Left forelimb (tissue), 1 donor: ENCODE results near the gene FHAD1.

Experiments
- DNase-seq: peaks from one replicate; pipeline ENCODE4 v3.0.0-alpha.2; 2018; ENCODE audit warnings: low spot score

FHAD1 gene

DNA sequence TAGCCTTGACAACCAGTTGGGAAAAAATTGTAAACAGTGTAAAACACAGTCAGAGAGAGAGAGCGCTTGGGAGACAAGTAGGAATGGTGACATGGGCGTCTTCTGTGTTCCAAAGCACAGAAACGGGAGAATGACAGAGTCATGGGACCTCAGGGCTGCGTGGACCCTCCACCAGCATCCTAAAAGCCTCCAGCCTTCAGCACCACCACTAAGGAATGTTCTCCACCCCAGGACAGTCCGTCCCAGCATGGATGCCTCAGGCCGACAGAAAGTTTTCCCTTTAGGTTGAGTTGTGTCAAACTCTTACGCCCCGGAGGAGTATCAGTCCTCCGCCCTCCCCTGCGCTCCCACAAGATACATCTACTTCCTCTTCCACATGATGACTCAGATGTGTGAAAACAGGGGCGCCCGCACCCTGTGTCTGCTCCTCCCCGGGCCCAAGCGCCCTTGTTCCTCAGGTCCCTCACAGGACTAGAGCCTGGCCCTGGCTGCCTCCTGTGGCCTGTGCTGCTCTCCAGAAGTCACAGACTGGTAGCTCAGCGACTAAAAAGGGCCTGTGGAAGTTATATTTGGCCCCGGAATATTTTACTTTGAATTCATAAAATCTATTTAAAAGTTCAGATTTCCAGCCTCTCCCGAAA is 98.8 kb downstream of the FHAD1 start:
- no peak for DNase-seq

DNA sequence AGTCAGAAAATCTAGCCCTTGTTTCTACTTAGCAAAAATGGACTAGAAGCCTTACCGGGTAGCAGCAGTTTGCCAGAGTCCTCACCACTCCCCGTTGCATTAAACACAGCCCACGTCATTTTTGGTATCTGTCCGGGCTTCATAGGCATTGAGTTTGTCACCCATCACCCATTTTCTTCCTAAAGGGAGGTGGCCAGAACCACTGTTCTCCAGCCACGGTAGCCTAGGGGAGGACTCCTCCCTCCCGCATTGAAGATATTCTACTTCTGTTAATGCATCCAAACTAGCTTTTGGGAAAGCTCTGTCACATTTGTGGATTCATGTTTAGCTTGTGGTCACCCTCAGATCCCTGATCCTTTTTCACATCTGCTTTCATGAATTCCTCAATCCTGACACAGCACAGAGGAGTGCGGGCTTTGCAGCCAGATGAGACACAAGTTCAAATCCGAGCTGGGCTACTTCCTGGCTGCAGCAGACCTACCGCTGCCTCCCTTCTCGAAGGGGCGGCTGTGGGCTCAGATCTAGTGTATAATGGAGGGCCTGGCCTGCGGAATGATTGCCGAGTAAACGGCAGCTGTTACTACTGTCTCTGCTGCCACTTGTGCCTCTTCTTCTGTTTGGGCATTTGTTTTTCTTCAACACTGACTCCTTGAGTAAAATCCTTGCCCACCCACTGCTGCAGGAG is 99.5 kb downstream of the FHAD1 start:
- DNase-seq: no peak

DNA sequence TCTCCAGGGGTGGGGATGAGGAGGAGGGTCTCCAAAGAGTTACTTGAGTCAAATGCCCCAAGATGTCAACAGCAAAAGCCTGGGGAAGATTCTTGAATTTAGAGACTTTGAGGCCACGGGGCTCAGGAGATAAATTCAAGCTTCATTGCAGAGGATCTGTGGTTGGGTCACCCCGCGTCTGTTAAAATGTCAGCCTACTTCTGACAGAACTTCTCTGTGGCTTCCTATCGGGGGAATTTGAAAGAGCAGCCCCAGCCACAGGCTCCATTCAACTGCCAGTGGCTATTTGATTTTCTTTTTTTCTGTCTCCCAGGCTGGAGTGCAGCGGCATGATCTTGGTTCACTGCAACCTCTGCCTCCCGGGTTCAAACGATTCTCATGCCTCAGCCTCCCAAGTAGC is 100.2 kb downstream of the FHAD1 start:
- DNase-seq: no peak

GRCh38 chr1:15348648-15349047 is 101.6 kb downstream of the FHAD1 start:
- DNase-seq: no peak

- no peak for DNase-seq
These were observed 102.1 kb downstream of the FHAD1 start for GRCh38 chr1:15349133-15349532.

- no peak for DNase-seq
These were observed 103.1 kb downstream of the FHAD1 start for GRCh38 chr1:15350151-15350550.

GRCh38 chr1:15350551-15351200 is 103.7 kb downstream of the FHAD1 start:
- DNase-seq: no peak

DNA sequence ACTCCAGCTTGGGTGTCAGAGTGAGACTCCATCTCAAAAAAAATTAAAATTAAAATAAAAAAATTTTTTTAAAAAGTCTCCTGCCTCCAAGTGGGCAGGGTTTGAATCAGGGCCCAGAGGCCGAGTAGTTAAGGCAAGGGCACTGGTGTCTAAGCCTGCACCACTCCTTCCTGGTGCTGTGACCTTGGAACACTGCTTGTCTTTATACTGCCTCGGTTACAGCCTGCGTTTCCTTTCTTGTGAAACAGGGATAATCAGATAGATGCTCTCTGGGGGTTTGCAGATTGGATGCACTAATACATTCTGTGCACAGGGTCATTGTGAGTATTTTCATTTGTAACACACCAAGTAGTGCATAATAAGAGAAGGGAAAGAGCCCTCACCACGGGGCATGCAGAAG is 104.3 kb downstream of the FHAD1 start:
- DNase-seq: no peak

- no peak for DNase-seq
These were observed 105.3 kb downstream of the FHAD1 start for GRCh38 chr1:15352128-15352957.

DNA sequence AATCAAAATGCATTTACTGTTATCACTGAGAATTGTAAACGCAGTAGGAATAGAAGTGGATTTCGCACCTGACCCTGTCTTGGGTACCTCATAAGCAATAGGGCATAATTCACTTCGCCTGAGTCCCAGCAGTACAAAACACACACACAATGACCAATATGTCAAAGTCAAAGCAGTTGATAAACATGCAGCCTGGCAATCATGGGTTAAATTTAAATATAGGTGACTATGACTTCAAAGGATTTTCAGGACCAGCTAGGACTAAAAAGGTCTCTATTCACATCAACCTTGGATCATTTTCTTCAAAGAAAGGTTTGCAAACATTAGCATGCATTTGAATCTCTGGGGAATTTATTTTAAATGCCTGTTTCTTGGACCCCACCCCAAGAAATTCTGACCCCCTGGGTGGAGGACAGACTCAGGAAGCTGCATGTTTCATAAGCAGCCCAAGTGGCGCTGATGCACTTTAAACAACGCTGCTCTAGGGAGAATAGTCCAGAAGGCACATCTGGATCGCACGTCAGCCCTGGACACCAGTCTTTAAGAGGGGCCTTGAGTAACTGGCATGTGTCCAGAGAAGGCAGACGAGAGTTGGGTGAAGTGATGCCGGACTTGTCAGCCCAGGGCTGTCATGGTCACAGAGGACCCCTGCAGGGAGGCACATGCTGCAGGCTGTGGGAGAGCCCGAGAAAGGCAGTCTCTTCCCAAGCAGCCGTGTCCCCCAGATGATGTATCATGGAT is 107.0 kb downstream of the FHAD1 start:
- no peak for DNase-seq

GRCh38 chr1:15354580-15354965 is 107.5 kb downstream of the FHAD1 start:
- DNase-seq: no peak

- DNase-seq: no peak
These were observed 109.1 kb downstream of the FHAD1 start for GRCh38 chr1:15355968-15356625.

DNA sequence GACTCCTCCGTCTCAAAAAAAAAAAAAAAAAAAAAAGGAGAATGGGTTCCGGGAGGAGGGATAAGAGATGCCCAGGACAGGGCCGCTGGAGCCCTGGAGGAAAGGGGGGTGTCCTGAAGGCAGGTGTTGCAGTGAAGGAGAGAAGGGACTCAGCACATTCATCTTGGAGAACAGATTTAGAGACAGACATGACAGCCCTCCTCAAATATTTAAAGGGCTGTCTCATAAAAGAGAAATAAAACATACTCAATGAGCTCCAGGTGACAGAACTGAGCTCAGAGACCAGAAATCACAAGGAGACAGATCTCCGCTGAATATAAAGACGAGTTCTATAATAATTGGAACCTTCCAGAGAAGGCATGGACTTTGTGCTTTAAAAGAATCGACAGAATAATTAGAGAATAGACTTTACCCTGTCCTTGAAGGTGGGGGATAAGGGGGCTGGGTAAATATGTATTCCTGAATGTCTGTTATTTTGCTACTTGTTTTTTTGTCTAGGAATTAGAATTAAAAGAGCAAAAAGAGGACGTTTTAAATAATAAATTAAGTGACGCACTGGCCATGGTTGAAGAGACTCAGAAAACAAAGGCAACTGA is 110.7 kb downstream of the FHAD1 start:
- DNase-seq: no peak

- no peak for DNase-seq
These were observed 111.6 kb downstream of the FHAD1 start for GRCh38 chr1:15358565-15359133.

DNA sequence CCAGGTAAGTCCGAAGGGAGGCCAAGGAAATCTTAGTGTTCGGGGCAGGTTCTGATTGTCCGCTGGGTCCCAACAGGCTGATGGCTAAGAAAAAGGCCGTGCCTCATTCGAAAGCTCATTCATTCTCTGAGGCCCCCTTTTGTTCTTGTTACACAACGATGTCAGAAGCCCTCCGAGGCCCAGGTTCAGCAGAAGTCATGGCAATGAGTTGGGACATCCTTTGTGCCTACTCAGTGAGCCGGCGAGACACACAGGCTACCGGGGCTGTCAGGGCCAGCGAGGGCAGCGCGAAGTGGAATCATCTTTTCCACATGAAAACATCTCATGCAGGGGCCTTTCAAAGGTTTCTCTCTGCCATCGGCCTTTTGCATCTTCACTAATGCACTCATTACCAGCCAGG is 113.7 kb downstream of the FHAD1 start:
- no peak for DNase-seq

- no peak for DNase-seq
These were observed 115.2 kb downstream of the FHAD1 start for GRCh38 chr1:15362096-15362736.

DNA sequence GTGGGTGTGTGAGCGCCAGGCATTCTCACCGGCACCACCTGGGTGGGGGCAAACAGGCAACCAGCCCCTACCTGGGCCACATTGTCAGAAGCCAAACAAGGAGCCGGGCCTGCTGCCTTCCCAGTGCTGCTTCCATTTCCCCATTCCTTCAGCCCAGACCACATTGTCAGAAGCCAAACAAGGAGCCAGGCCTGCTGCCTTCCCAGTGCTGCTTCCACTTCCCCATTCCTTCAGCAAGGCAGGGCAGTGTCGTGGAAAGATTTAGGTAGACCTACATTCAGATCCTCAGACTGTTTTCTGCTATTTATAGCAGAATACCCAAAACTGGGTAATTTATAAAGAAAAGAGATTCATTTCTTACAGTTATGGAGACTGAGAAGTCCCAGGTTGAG is 115.7 kb downstream of the FHAD1 start:
- DNase-seq: no peak

- no peak for DNase-seq
These were observed 117.7 kb downstream of the FHAD1 start for GRCh38 chr1:15364740-15365139.

DNA sequence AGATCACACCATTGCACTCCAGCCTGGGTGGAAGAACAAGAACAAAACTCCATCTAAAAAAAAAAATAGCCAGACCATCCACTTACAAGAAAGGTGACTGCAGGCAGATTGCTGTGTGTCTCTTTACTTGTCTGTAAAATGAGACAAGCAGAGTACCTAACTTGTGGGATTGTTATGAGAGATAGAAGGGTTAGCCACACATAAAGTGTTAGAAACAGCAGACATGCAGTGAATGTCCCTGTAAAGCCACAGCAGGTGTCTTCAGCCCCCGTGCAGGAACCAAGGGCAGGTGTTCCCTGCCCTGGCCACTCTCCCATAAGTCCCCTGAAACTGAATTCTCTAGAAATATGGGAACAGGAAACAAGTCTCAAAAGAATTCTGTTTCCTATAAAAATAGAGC is 121.9 kb downstream of the FHAD1 start:
- no peak for DNase-seq

GRCh38 chr1:15370268-15370667 is 123.2 kb downstream of the FHAD1 start:
- no peak for DNase-seq
